Lung (tissue), 12 donors: ENCODE results near the gene LBHD1. TPM values are rescaled to one million over a fixed set of nuclear protein-coding genes. Genes with fewer than 3 reads are reported as not detected.

Source experiments
- ATAC-seq: fragments of 200-7000 bp; cut with Tn5 transposase; one replicate; pipeline ENCODE4 v1.9.1; 2020; ENCODE audit warnings: moderate number of reproducible peaks; ENCODE audit not compliant: insufficient read depth, low FRiP score
- DNase-seq, 3 donors: peaks; one replicate each; pipeline ENCODE4 v3.0.0-alpha.2; 2013 to 2017
- H3K27ac ChIP-seq, 2 donors: one replicate each; pipeline ENCODE4 v1.5.1; 2013; ENCODE audit warnings: mild to moderate bottlenecking in 2 of 2, moderate library complexity in 2 of 2, control low read depth in 1 of 2, inconsistent platforms in 1 of 2, low read depth in 1 of 2, low read length in 1 of 2
- H3K27me3 ChIP-seq, 3 donors: one replicate each; pipeline ENCODE4 v1.5.1; 2013; ENCODE audit warnings: low read length in 2 of 3; ENCODE audit not compliant: control insufficient read depth in 3 of 3, insufficient read depth in 3 of 3
- H3K36me3 ChIP-seq, 4 donors: one replicate each; pipeline ENCODE4 v1.5.1; 2013; ENCODE audit warnings: low read length in 4 of 4, mild to moderate bottlenecking in 1 of 4, moderate library complexity in 1 of 4; ENCODE audit not compliant: control insufficient read depth in 4 of 4, insufficient read depth in 4 of 4
- H3K4me1 ChIP-seq, 5 donors: one replicate each; pipeline ENCODE4 v1.5.1; 2013; ENCODE audit warnings: low read length in 5 of 5, mild to moderate bottlenecking in 2 of 5, moderate library complexity in 1 of 5; ENCODE audit not compliant: control insufficient read depth in 5 of 5, insufficient read depth in 5 of 5
- H3K4me3 ChIP-seq: one replicate; pipeline ENCODE4 v1.5.1; 2013; ENCODE audit warnings: mild to moderate bottlenecking, control low read depth, moderate library complexity
- H3K9ac ChIP-seq, 2 donors: one replicate each; pipeline ENCODE4 v1.5.1; 2013; ENCODE audit warnings: low read length in 2 of 2, control low read depth in 1 of 2; ENCODE audit not compliant: insufficient read depth in 1 of 2
- H3K9me3 ChIP-seq, 4 donors: one replicate each; pipeline ENCODE4 v1.5.1; 2013; ENCODE audit warnings: low read length in 3 of 4, mild to moderate bottlenecking in 1 of 4, moderate library complexity in 1 of 4; ENCODE audit not compliant: control insufficient read depth in 4 of 4, insufficient read depth in 3 of 4
- WGBS, 2 donors: extraction: QIAGEN DNeasy Blood & Tissue Kit; methylation state at CpG; one replicate each; pipeline ENCODE4 v1.1.7; 2013; 5-methylcytosine and 5-hydroxymethylcytosine counted together
- polyA plus RNA-seq, 2 donors: library from polyadenylated mRNA; stranded (reverse); fragments of 200-250 nt; gene quantifications; one replicate each; pipeline ENCODE4 v1.2.1, GENCODE V29; 2013
- total RNA-seq, 2 donors: library from RNA; depleted of rRNA in 1 of 2; stranded (reverse); fragments of >200 nt in 1 of 2; gene quantifications; one replicate each; pipeline ENCODE4 v1.2.1, GENCODE V29; 2014 to 2021
- TF ChIP-seq, protein P1 (sequence below): IDR thresholded peaks from 2 replicates; pipeline ENCODE4 v1.5.1; 2012; ENCODE audit warnings: mild to moderate bottlenecking; ENCODE audit errors: control extremely low read depth, extremely low read depth
- donor health status: control.
- donor health status: control.
- donor health status: Bipolar disorder and iron deficiency.
- donor health status: healthy.
- donor health status: DM: yes; HTN: yes; CAD: no.

Gene LBHD1
- total and polyA plus RNA-seq, 4 donors: 4.4 to 8.9 (median 5.1) TPM

DNA sequence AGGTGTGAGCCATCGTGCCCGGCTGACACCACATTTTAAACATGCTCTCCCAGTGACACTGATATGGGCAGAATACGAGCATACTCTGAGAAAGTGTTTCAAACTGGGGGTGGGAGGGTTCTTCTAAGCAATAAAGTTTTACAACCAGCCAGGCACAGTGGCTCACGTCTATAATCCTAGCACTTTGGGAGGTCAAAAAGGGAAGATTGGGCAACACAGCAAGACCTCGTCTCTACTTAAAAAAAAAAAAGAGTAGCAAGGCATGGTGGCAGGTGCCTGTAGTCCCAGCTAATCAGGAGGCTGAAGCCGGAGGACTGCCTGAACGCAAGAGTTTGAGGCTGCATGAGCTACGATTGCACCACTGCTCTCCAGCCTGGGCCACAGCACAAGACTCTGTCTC lies 27.8 kb downstream of the LBHD1 start:
- 78 to 85% methylated on average over 8 of the region's 8 CpGs for WGBS, 2 donors
- peaks cover 0 to 23% (median 17%) of the 10 kb centered on the region in 4 donors for H3K36me3 ChIP-seq
- peaks cover 0 to 14% (median 6%) of the 10 kb centered on the region in 5 donors for H3K4me1 ChIP-seq
- no peaks in the 10 kb centered on the region for H3K27me3 ChIP-seq
- ATAC-seq (no peak), DNase-seq (no peak)
- H3K27ac ChIP-seq: no peak overlapping the region
- no peak overlapping the region for H3K9ac ChIP-seq
- H3K9me3 ChIP-seq: no peaks in the 10 kb centered on the region
- TF ChIP-seq, protein P1, sequence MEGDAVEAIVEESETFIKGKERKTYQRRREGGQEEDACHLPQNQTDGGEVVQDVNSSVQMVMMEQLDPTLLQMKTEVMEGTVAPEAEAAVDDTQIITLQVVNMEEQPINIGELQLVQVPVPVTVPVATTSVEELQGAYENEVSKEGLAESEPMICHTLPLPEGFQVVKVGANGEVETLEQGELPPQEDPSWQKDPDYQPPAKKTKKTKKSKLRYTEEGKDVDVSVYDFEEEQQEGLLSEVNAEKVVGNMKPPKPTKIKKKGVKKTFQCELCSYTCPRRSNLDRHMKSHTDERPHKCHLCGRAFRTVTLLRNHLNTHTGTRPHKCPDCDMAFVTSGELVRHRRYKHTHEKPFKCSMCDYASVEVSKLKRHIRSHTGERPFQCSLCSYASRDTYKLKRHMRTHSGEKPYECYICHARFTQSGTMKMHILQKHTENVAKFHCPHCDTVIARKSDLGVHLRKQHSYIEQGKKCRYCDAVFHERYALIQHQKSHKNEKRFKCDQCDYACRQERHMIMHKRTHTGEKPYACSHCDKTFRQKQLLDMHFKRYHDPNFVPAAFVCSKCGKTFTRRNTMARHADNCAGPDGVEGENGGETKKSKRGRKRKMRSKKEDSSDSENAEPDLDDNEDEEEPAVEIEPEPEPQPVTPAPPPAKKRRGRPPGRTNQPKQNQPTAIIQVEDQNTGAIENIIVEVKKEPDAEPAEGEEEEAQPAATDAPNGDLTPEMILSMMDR: no peak
- H3K4me3 ChIP-seq: no peak overlapping the region

DNA sequence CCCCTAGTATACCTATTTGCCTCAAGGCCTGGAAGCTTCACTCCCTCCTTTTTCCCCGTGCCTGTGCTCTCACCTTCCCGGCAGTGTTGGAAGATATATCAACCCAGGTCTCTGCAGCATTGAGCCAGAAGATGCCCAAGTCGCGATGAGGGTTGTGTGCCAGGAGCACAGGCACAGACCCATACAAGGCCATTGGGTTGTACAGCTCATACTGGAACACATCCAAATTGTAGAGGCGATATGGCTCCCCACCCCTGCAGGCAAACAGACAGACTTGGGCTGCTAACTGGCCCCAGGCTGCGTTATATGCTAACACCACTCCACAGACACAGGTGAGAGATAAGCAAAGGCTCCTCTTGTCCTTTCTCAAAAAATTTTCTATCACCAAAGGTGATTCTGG lies 39.6 kb downstream of the LBHD1 start:
- Histone ChIP-seq H3K4me1 (no peaks in the 10 kb centered on the region), H3K9me3 (no peaks in the 10 kb centered on the region), H3K27me3 (no peaks in the 10 kb centered on the region), H3K27ac (no peak overlapping the region), H3K9ac (no peak overlapping the region), H3K4me3 (no peak overlapping the region), H3K36me3 (peaks cover 37 to 64% (median 62%) of the 10 kb centered on the region in 4 donors)
- DNase-seq (no peak), ATAC-seq (no peak)
- TF ChIP-seq, protein P1: no peak
- 94 to 96% methylated on average over 6 of the region's 6 CpGs for WGBS, 2 donors

DNA sequence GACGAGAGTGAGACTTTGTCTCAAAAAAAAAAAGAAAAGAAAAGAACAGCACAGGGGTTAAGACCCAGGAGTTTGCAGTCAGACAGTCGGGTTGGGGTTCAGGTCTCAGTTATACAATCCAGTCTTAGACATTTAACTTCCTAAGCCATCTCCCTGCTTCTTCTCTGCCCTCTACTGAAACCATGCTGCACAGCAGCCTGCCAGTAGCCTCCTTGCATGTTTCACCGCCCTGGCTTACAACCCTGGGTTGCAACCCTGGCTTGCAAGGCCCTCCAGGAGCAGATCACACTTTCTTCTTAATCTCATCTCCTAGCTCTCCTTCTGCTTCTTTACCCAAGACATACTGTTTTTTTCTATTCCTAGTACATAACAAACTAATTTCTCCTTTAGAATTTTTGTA lies 44.4 kb downstream of the LBHD1 start:
- no peaks in the 10 kb centered on the region for H3K9me3 ChIP-seq
- ATAC-seq (no peak), DNase-seq (no peak)
- no peak overlapping the region for H3K4me3 ChIP-seq
- peaks cover 0 to under 1% (median 0%) of the 10 kb centered on the region in 5 donors for H3K4me1 ChIP-seq
- TF ChIP-seq, protein P1: no peak
- WGBS, 2 donors: 84 to 90% methylated on average over 3 of the region's 3 CpGs
- H3K27me3 ChIP-seq: no peaks in the 10 kb centered on the region
- no peak overlapping the region for H3K27ac ChIP-seq
- no peak overlapping the region for H3K9ac ChIP-seq
- peaks cover 26 to 64% (median 62%) of the 10 kb centered on the region in 4 donors for H3K36me3 ChIP-seq

DNA sequence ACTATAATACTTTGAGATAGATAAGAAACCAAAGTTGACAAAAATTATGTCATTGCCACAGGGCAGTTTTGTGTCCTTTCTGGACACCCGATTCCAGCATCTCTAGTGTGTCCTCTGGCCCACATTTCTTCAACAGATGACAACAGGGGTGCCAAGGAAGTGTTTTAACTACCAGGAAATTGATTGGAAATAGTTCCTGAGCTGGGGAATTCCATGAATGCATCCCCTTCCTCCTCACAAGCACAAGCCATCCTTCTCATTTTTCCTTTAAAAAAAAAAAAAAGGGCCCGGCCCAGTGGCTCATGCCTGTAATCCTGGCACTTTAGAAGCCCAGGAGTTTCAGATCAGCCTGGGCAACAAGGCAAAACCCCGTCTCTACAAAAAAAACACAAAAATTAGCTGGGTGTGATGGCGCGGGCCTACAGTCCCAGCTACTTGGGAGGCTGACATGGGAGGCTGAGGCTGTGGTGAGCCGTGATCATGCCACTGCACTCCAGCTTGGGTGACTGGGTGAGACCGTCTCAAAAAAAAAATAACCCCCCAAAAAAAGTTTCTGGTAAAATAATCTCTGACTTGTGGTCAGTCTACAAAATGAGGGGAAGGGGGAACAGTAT lies 49.5 kb downstream of the LBHD1 start:
- no peak overlapping the region for H3K9ac ChIP-seq

More for the DNA sequence above, 49.5 kb downstream of the LBHD1 start:
- DNase-seq: no peak
- Histone ChIP-seq H3K4me1 (peaks cover 0 to 15% (median 6%) of the 10 kb centered on the region in 5 donors), H3K36me3 (peaks cover 7 to 24% (median 23%) of the 10 kb centered on the region in 4 donors), H3K4me3 (no peak overlapping the region), H3K9me3 (no peaks in the 10 kb centered on the region), H3K27me3 (no peaks in the 10 kb centered on the region), H3K27ac (peak overlapping the region; percentile 80 to 95)
- WGBS, 2 donors: 88% methylated on average over 7 of the region's 7 CpGs
- ATAC-seq: no peak
- TF ChIP-seq, protein P1: no peak
